Testis (tissue), 2 donors: ENCODE data around the gene ATF1.

Experiments
- CTCF ChIP-seq, 3 experiments: fragments of 450-650 bp in 2 of 3; fragments of 200-600 bp in 1 of 3; sonication (generic) in 1 of 3; IDR thresholded peaks; one replicate each; pipeline ENCODE4 v1.5.1; 2016 to 2019; ENCODE audit warnings: antibody characterized with exemption in 3 of 3, mild to moderate bottlenecking in 2 of 3, moderate library complexity in 1 of 3
- POLR2A ChIP-seq: fragments of 450-650 bp; IDR thresholded peaks from one replicate; pipeline ENCODE4 v1.6.1; 2017; ENCODE audit warnings: antibody characterized with exemption, mild to moderate bottlenecking, moderate library complexity

- no peak for TF ChIP-seq CTCF (IDR thresholded peaks at IDR 0.05)
- TF ChIP-seq POLR2A = no peak
Measured at GRCh38 chr12:50787618-50788017, 23.7 kb downstream of the ATF1 start.
